Measurements from ENCODE around the gene ANGPTL3.

GRCh38 chr1:62573675-62574074 is 23.6 kb upstream of the ANGPTL3 start:
- TF ChIP-seq POLR2A (IDR thresholded peaks at IDR 0.05) (no peak), CTCF (IDR thresholded peaks at IDR 0.05) (no peak), EP300 (IDR thresholded peaks at IDR 0.05) (no peak), POLR2AphosphoS5 (IDR thresholded peaks at IDR 0.05) (no peak)

Measured in suprapubic skin (tissue), 4 donors.